Lower leg skin (tissue), 3 donors: ENCODE measurements around the gene SLC25A26.

Source experiments
- CTCF ChIP-seq, 3 donors: fragments of 450-650 bp; IDR thresholded peaks; one replicate each; pipeline ENCODE4 v1.5.1; 2016; ENCODE audit warnings: antibody characterized with exemption in 3 of 3, mild to moderate bottlenecking in 3 of 3, moderate library complexity in 2 of 3
- POLR2A ChIP-seq, 2 donors: fragments of 450-650 bp; IDR thresholded peaks; one replicate each; pipeline ENCODE4 v1.6.1; 2016 to 2017; ENCODE audit warnings: antibody characterized with exemption in 2 of 2, mild to moderate bottlenecking in 1 of 2, moderate library complexity in 1 of 2

- TF ChIP-seq POLR2A (IDR thresholded peaks at IDR 0.05) (no peak), CTCF (IDR thresholded peaks at IDR 0.05) (no peak)
These were observed 93.7 kb downstream of the SLC25A26 start for GRCh38 chr3:66314455-66314854.
